Lung (tissue), 12 donors: ENCODE data around the gene XRCC6. TPM values are rescaled to one million over a fixed set of nuclear protein-coding genes. Genes with fewer than 3 reads are reported as not detected.
"Not testable (repeated sequence)": the region's sequence is repeated elsewhere in the genome, so short reads cannot be mapped to it uniquely, and the experiment has no call there.

ENCODE experiments used
- ATAC-seq: fragments of 200-7000 bp; cut with Tn5 transposase; one replicate; pipeline ENCODE4 v1.9.1; 2020; ENCODE audit warnings: moderate number of reproducible peaks; ENCODE audit not compliant: insufficient read depth, low FRiP score
- DNase-seq, 3 donors: peaks; one replicate each; pipeline ENCODE4 v3.0.0-alpha.2; 2013 to 2017
- H3K27ac ChIP-seq, 2 donors: one replicate each; pipeline ENCODE4 v1.5.1; 2013; ENCODE audit warnings: mild to moderate bottlenecking in 2 of 2, moderate library complexity in 2 of 2, control low read depth in 1 of 2, inconsistent platforms in 1 of 2, low read depth in 1 of 2, low read length in 1 of 2
- H3K27me3 ChIP-seq, 3 donors: one replicate each; pipeline ENCODE4 v1.5.1; 2013; ENCODE audit warnings: low read length in 2 of 3; ENCODE audit not compliant: control insufficient read depth in 3 of 3, insufficient read depth in 3 of 3
- H3K36me3 ChIP-seq, 4 donors: one replicate each; pipeline ENCODE4 v1.5.1; 2013; ENCODE audit warnings: low read length in 4 of 4, mild to moderate bottlenecking in 1 of 4, moderate library complexity in 1 of 4; ENCODE audit not compliant: control insufficient read depth in 4 of 4, insufficient read depth in 4 of 4
- H3K4me1 ChIP-seq, 5 donors: one replicate each; pipeline ENCODE4 v1.5.1; 2013; ENCODE audit warnings: low read length in 5 of 5, mild to moderate bottlenecking in 2 of 5, moderate library complexity in 1 of 5; ENCODE audit not compliant: control insufficient read depth in 5 of 5, insufficient read depth in 5 of 5
- H3K4me3 ChIP-seq: one replicate; pipeline ENCODE4 v1.5.1; 2013; ENCODE audit warnings: mild to moderate bottlenecking, control low read depth, moderate library complexity
- H3K9ac ChIP-seq, 2 donors: one replicate each; pipeline ENCODE4 v1.5.1; 2013; ENCODE audit warnings: low read length in 2 of 2, control low read depth in 1 of 2; ENCODE audit not compliant: insufficient read depth in 1 of 2
- H3K9me3 ChIP-seq, 4 donors: one replicate each; pipeline ENCODE4 v1.5.1; 2013; ENCODE audit warnings: low read length in 3 of 4, mild to moderate bottlenecking in 1 of 4, moderate library complexity in 1 of 4; ENCODE audit not compliant: control insufficient read depth in 4 of 4, insufficient read depth in 3 of 4
- WGBS, 2 donors: extraction: QIAGEN DNeasy Blood & Tissue Kit; methylation state at CpG; one replicate each; pipeline ENCODE4 v1.1.7; 2013; 5-methylcytosine and 5-hydroxymethylcytosine counted together
- polyA plus RNA-seq, 2 donors: library from polyadenylated mRNA; stranded (reverse); fragments of 200-250 nt; gene quantifications; one replicate each; pipeline ENCODE4 v1.2.1, GENCODE V29; 2013
- total RNA-seq, 2 donors: library from RNA; depleted of rRNA in 1 of 2; stranded (reverse); fragments of >200 nt in 1 of 2; gene quantifications; one replicate each; pipeline ENCODE4 v1.2.1, GENCODE V29; 2014 to 2021
- TF ChIP-seq, protein P1 (sequence below): IDR thresholded peaks from 2 replicates; pipeline ENCODE4 v1.5.1; 2012; ENCODE audit warnings: mild to moderate bottlenecking; ENCODE audit errors: control extremely low read depth, extremely low read depth
- donor health status: control.
- donor health status: control.
- donor health status: Bipolar disorder and iron deficiency.
- donor health status: healthy.
- donor health status: DM: yes; HTN: yes; CAD: no.

The XRCC6 gene
- total and polyA plus RNA-seq, 4 donors = 149 to 235 (median 194) TPM

DNA sequence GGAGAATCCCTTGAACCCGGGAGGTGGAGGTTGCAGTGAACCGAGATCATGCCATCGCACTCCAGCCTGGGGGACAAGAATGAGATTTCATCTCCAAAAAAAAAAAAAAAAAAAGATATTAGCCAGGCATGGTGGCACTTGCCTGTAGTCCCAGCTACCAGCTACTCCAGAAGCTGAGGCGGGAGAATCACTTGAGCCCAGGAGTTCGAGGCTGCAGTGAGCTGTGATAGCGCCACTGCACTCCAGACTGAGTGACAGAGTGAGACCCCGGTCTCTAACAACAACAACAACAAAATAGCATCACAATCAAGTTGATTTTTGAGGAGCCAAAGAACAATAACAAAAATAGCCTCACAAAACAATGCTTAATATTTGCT is 33.8 kb upstream of the XRCC6 start:
- H3K36me3 ChIP-seq = peaks cover 0 to 24% (median 13%) of the 10 kb centered on the region in 4 donors
- H3K4me1 ChIP-seq = peaks cover 0 to 11% (median 7%) of the 10 kb centered on the region in 5 donors
- no peaks in the 10 kb centered on the region for H3K9me3 ChIP-seq
- no peak overlapping the region for H3K9ac ChIP-seq
- ATAC-seq = no peak
- no peaks in the 10 kb centered on the region for H3K27me3 ChIP-seq
- TF ChIP-seq, protein P1, sequence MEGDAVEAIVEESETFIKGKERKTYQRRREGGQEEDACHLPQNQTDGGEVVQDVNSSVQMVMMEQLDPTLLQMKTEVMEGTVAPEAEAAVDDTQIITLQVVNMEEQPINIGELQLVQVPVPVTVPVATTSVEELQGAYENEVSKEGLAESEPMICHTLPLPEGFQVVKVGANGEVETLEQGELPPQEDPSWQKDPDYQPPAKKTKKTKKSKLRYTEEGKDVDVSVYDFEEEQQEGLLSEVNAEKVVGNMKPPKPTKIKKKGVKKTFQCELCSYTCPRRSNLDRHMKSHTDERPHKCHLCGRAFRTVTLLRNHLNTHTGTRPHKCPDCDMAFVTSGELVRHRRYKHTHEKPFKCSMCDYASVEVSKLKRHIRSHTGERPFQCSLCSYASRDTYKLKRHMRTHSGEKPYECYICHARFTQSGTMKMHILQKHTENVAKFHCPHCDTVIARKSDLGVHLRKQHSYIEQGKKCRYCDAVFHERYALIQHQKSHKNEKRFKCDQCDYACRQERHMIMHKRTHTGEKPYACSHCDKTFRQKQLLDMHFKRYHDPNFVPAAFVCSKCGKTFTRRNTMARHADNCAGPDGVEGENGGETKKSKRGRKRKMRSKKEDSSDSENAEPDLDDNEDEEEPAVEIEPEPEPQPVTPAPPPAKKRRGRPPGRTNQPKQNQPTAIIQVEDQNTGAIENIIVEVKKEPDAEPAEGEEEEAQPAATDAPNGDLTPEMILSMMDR = no peak
- no peak overlapping the region for H3K27ac ChIP-seq
- WGBS, 2 donors = 84 to 92% methylated on average over 6 to 7 of the region's 7 CpGs
- DNase-seq = no peak
- H3K4me3 ChIP-seq = no peak overlapping the region

DNA sequence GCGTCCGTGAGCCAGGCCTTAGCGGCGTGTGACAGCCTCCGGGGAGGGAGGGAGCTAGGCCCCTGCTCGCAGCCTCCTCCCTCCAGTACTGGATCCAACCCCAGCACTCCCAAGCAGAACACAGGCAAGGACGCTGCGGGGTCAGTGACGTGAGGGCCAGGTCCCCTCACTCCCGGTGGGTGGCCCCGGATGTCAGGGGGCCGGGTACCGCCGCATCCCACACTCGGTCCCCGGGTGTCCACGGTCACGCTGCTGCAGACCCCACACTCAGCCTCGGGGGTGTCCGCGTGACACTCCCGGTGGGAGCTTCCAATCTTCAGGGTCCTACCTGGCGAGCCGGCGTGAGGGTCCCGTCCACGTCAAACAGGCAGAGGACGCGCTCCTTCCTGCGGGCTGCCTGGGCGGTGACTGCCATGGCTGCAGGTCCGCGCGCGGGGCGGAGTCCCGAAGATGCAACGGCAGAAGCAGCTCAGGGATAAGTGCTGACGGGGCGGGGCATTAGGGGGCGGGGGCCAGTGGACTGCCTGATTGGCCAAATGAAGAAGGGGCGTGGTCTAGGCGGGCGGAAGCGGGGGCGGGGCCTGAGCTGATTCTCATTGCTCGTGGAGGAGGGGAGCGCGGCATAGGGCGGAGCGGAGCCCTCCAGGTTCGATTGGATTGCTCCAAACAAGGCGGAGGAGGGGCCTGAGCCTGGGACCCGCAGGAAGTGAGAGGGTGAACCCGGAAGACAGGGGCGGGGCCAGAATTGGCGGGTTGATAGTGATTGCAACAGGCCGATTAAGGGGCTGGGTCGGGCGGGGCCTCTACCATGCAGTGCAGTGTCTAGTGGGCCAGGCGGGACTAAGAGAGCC is 31.5 kb upstream of the XRCC6 start, which contains the start of gene PMM1:
PMM1 (minus strand) TSS at position 450 of the 851 bp plus-strand sequence; CDS start at position 415, 35 bp downstream.
- Histone ChIP-seq H3K4me3 (peak within 1 kb of the TSS; percentile 80), H3K9me3 (no peaks in the 10 kb centered on the region), H3K27ac (peak within 1 kb of the TSS; percentile 71 to 92), H3K27me3 (no peaks in the 10 kb centered on the region), H3K9ac (peak within 1 kb of the TSS; percentile 56 to 69), H3K36me3 (peaks cover 0 to 8% (median 5%) of the 10 kb centered on the region in 4 donors), H3K4me1 (peaks cover 0 to 11% (median 7%) of the 10 kb centered on the region in 5 donors)
- peak; percentile 100 for ATAC-seq
- peak; percentile 100 for DNase-seq
- TF ChIP-seq, protein P1 = no peak
- WGBS, 2 donors = 0 to 1% methylated on average over 61 of the region's 61 CpGs

DNA sequence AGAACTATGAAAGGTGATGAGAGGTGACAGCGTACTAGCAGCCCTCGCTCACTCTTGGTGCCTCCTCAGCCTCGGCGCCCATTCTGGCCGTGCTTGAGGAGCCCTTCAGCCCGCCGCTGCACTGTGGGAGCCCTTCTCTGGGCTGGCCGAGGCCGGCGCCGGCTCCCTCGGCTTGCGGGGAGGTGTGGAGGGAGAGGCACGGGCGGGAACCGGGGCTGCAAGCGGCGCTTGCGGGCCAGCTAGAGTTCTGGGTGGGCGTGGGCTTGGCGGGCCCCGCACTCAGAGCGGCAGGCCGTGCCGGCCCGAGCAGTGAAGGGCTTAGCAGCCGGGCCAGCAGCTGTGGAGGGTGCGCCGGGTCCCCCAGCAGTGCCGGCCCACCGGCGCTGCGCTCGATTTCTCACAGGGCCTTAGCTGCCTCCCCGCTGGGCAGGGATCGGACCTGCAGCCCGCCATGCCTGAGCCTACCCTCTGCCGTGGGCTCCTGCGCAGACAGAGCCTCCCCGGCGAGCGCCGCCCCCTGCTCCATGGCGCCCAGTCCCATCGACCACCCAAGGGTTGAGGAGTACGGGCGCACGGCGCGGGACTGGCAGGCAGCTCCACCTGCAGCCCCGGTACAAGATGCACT is 27.6 kb upstream of the XRCC6 start:
- 95 to 97% methylated on average over 38 to 51 of the region's 51 CpGs for WGBS, 2 donors
- H3K4me1 ChIP-seq = peaks cover 0 to 14% (median 5%) of the 10 kb centered on the region in 5 donors
- not testable (repeated sequence) for H3K36me3 ChIP-seq, DNase-seq, H3K9me3 ChIP-seq, H3K9ac ChIP-seq, H3K27ac ChIP-seq, H3K4me3 ChIP-seq, H3K27me3 ChIP-seq, ATAC-seq

DNA sequence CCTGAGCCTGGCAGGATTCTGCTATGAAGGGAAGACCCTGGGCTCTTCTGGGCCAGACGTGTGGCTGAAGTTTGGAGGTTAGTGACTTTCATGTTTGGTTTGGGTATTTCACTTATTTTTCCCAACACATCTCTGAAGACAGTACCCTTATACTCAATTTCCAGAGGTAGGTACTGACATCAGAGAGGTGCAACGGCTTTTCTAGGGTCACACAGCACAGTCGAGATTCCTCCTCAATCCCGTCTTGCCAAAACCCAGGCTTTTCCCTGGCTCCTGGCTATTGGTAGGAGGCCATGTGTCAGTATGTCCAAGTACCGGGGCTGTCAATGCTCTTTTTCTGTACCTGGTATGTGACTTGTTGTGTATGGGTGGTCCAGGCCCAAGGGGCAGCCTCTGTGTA is 25.4 kb upstream of the XRCC6 start:
- Histone ChIP-seq H3K9me3 (no peaks in the 10 kb centered on the region), H3K27me3 (no peaks in the 10 kb centered on the region), H3K27ac (no peak overlapping the region), H3K9ac (no peak overlapping the region), H3K4me1 (peaks cover 0 to 7% (median 0%) of the 10 kb centered on the region in 5 donors), H3K36me3 (peaks cover 0 to 6% (median 2%) of the 10 kb centered on the region in 4 donors), H3K4me3 (no peak overlapping the region)
- WGBS, 2 donors = 90 to 91% methylated on average over 5 of the region's 5 CpGs
- TF ChIP-seq, protein P1 = no peak
- ATAC-seq (no peak), DNase-seq (no peak)
